Motor neuron (in vitro differentiated cells): ENCODE results near the gene RNF213. TPM values are rescaled to one million over a fixed set of nuclear protein-coding genes. Genes with fewer than 3 reads are reported as not detected.
A peak's percentile ranks its signal among the peaks of the same experiment; 100 is the strongest.

Experiments
- ATAC-seq, 8 experiments: fragments of 200-7000 bp; cut with Tn5 transposase; replicated peaks in 6 of 8; 2 replicates each; pipeline ENCODE4 v1.8.0; 2021; ENCODE audit warnings: mild to moderate bottlenecking in 8 of 8, moderate library complexity in 8 of 8
- H3K27ac ChIP-seq, 2 donors: fragments of 250-450 bp; sonication (Bioruptor Pico); 2 replicates each; pipeline ENCODE4 v1.9.0; 2021; ENCODE audit warnings: antibody characterized with exemption in 2 of 2, mild to moderate bottlenecking in 2 of 2, moderate library complexity in 1 of 2
- H3K4me1 ChIP-seq, 2 donors: fragments of 250-450 bp; sonication (Bioruptor Pico); replicated peaks in 1 of 2; 2 replicates each; pipeline ENCODE4 v1.6.1; 2021; ENCODE audit warnings: antibody characterized with exemption in 2 of 2, mild to moderate bottlenecking in 2 of 2, moderate library complexity in 1 of 2
- H3K4me3 ChIP-seq, 5 donors: fragments of 250-450 bp; sonication (Bioruptor Pico); 2 replicates each; pipeline ENCODE4 v1.9.0; 2021; ENCODE audit warnings: antibody characterized with exemption in 5 of 5, mild to moderate bottlenecking in 5 of 5, moderate library complexity in 4 of 5
- WGBS, 10 experiments: fragments of 450-650 bp; shearing (Covaris generic); methylation state at CpG; one replicate each; pipeline ENCODE4 v1.0.0; 2022; 5-methylcytosine and 5-hydroxymethylcytosine counted together
- in situ Hi-C, 9 experiments: fragments of 400-800 bp; cut with MboI; loops; one replicate each; pipeline ENCODE4 v1.15.0; 2021; ENCODE audit warnings: low sequenced_read_pairs in 9 of 9, low pct_unique_long_range_greater_than_20kb in 2 of 9; ENCODE audit not compliant: unreplicated experiment in 9 of 9
- total RNA-seq, 8 experiments: library from RNA; unstranded; fragments of 300-600 nt; gene quantifications; 2 replicates each; pipeline versions ENCODE4 v1.2.3 to v1.2.4, GENCODE V29; 2022

The RNF213 gene
- total RNA-seq, 8 experiments from 2014 or later, result 9.2 to 161 (median 29.6) TPM

GRCh38 chr17:80220054-80220735 lies 40.5 kb upstream of the RNF213 start, which contains the start of the genes SGSH and SLC26A11:
Gene SGSH, minus strand, starts transcription at chr17:80220333. Its CDS starts 20 bp downstream, at chr17:80220313.
Gene SLC26A11, plus strand, starts transcription at chr17:80220427. Its CDS starts 1,134 bp downstream, at chr17:80221561.
- Histone ChIP-seq H3K4me1 (peaks cover 10 to 12% of the 10 kb centered on the region in 2 donors), H3K27ac (peak within 1 kb of the TSS; percentile 51 to 57), H3K4me3 (peak within 1 kb of the TSS; percentile 70 to 98 (median 78))
- in situ Hi-C loops, result no loop called here
- no CpG with 5 or more reads among the region's 77 CpGs for WGBS, 10 experiments
- peak; percentile 71 to 90 (median 84) for ATAC-seq

DNA sequence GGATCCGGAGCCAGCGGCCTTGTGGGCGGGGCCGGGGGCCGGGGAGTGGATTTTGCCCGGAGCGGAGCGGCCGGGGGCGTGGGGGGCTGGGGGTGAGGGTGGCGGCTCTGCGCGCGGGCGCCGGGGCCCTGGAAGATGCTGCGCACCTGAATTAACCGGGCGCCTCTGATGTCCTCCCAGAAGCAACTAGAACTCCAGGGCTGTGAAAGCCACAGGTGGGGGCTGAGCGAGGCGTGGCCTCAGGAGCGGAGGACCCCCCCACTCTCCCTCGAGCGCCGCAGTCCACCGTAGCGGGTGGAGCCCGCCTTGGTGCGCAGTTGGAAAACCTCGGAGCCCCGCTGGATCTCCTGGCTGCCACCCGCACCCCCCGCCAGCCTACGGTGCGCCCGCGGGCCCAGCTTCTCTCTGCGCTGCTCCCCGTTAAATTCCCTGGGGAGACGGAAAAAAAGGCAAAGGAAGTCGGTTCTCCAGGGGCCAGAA lies 39.9 kb upstream of the RNF213 start:
- peak overlapping the region in 1 of 2 donors; percentile 54 for H3K27ac ChIP-seq
- 0 to 12% methylated on average over 2 to 5 of the region's 41 CpGs; no CpG with 5 or more reads in 8 of the 10 experiments for WGBS, 10 experiments
- peak overlapping the region; percentile 70 to 98 (median 78) for H3K4me3 ChIP-seq
- peaks cover 10 to 12% of the 10 kb centered on the region in 2 donors for H3K4me1 ChIP-seq
- peak; percentile 20 to 58 (median 50) for ATAC-seq
- in situ Hi-C loops, result no loop called here

DNA sequence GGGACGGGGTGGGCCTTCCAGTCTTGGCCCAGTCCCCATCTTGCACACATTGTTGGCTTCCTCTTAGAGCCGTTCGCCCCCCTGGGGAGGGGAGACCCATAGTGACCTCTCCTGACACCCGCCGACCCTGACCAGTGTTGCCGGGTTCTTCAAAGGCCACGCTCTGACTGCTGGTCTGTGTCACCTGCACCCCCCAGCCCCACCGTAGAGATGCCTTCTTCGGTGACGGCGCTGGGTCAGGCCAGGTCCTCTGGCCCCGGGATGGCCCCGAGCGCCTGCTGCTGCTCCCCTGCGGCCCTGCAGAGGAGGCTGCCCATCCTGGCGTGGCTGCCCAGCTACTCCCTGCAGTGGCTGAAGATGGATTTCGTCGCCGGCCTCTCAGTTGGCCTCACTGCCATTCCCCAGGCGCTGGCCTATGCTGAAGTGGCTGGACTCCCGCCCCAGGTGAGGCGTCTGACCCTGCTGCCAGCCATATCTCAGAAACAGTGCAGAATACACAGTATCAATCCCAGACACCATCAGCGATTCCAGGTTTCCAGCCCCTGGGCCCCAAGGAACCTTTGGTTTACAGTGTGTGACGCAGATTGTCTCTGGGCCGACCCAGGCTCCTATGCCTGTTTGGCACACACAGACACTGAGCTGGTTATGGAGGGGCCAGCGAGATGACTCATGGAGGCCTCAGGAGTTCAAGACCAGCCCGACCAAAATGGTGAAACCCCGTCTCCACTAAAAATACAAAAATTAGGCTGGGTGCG lies 39.1 kb upstream of the RNF213 start:
- 73 to 93% (median 82%) methylated on average over 2 to 6 of the region's 29 CpGs; no CpG with 5 or more reads in 3 of the 10 experiments for WGBS, 10 experiments
- in situ Hi-C loops, result no loop called here
- peak overlapping the region; percentile 70 to 98 (median 78) for H3K4me3 ChIP-seq
- ATAC-seq, result no peak
- no peak overlapping the region for H3K27ac ChIP-seq
- H3K4me1 ChIP-seq, result peaks cover 10 to 12% of the 10 kb centered on the region in 2 donors

DNA sequence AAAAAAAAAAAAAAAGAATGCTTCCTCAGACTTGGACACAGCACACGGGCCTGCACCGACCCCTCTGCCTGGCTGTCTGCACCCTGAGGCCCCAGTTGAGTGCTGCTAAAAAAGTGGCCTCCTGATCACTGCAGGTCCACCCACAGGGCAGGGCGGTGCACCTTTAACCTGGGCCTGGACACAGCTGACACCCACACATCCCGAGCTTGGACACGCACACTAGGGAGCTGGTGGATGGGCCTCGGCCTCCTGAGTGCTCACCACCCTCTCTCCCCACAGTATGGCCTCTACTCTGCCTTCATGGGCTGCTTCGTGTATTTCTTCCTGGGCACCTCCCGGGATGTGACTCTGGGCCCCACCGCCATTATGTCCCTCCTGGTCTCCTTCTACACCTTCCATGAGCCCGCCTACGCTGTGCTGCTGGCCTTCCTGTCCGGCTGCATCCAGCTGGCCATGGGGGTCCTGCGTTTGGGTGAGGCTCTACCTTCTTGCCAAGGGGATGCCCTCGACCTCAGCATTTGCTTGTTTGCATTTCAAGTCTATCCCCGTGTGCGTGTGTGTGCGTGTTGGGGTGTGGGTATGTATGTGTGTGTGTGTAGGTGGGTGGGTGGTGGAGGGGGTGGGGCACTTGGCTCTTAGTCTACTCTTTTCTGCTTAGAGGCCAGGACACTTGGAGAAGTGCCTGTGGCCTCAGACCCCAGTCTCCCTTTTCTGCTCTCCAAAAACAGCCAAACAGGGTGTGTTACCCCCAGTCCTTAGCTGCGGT lies 38.1 kb upstream of the RNF213 start:
- no peak for ATAC-seq
- Histone ChIP-seq H3K27ac (no peak overlapping the region), H3K4me1 (peaks cover 10 to 12% of the 10 kb centered on the region in 2 donors), H3K4me3 (no peak overlapping the region)
- in situ Hi-C loops, result no loop called here
- WGBS, 10 experiments, result 40 to 100% (median 94%) methylated on average over 1 to 10 of the region's 18 CpGs; no CpG with 5 or more reads in 3 of the 10 experiments

DNA sequence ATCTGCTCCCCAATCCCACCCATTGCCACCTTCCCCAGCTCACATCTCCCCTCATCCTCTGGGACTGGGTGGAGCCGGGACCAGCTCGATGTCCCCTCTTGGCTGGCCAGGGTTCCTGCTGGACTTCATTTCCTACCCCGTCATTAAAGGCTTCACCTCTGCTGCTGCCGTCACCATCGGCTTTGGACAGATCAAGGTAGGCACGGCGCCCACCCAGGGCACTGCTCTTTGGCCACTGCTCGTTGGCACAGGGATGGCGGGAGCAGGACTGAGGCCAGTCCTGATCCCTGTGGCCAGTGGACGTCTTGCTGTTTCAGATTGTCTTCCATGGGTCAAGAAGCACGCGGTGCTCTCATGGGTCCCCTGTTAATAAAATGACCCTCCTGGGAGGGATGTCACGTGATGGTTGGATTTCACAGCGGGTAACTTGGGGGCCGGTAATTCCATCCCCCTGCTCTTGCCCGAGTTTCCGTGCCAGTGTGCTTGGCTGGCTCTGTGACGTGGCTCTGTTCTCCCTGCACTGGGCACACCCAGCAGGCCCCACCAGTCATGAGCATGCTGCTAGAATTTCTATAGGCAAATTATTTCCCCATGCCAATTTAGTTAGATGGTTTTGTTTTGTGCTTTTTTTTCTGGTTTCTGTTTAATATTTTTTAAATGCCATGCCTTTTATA lies 37.4 kb upstream of the RNF213 start:
- no peak for ATAC-seq
- in situ Hi-C loops, result no loop called here

GRCh38 chr17:80223838-80224497 lies 36.7 kb upstream of the RNF213 start:
- Histone ChIP-seq H3K27ac (no peak overlapping the region), H3K4me3 (no peak overlapping the region), H3K4me1 (peaks cover 10 to 12% of the 10 kb centered on the region in 2 donors)
- in situ Hi-C loops, result no loop called here
- WGBS, 10 experiments, result 67 to 100% (median 82%) methylated on average over 2 to 10 of the region's 11 CpGs; no CpG with 5 or more reads in 1 of the 10 experiments
- ATAC-seq, result no peak

More for the DNA sequence above, 37.4 kb upstream of the RNF213 start:
- 60 to 100% (median 90%) methylated on average over 1 to 5 of the region's 18 CpGs; no CpG with 5 or more reads in 2 of the 10 experiments for WGBS, 10 experiments
- H3K4me3 ChIP-seq, result no peak overlapping the region
- H3K4me1 ChIP-seq, result peaks cover 10 to 12% of the 10 kb centered on the region in 2 donors
- no peak overlapping the region for H3K27ac ChIP-seq

DNA sequence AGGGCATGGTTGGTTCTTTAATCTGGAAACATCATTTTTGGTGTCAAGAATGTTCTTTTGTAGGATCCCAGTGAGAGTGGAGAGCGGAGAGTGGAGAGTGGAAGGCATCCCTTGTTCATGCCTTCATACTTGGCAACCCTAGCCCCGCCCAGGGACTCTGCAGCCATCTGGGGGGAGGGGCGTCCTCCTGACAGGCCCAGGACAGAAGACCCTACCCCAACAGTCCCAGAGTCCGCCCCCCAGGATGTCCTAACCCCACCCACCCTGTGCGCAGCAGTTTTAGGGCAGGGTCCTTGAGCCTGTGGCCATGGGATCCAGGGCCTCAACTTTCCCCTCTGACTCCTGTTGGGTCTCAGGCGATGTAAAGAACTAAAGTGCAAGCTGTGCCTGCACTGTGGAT lies 36.0 kb upstream of the RNF213 start:
- no peak for ATAC-seq
- in situ Hi-C loops, result no loop called here
- Histone ChIP-seq H3K27ac (no peak overlapping the region), H3K4me1 (peaks cover 6 to 8% of the 10 kb centered on the region in 2 donors), H3K4me3 (no peak overlapping the region)
- 100% methylated on average over 2 of the region's 6 CpGs; no CpG with 5 or more reads in 9 of the 10 experiments for WGBS, 10 experiments

DNA sequence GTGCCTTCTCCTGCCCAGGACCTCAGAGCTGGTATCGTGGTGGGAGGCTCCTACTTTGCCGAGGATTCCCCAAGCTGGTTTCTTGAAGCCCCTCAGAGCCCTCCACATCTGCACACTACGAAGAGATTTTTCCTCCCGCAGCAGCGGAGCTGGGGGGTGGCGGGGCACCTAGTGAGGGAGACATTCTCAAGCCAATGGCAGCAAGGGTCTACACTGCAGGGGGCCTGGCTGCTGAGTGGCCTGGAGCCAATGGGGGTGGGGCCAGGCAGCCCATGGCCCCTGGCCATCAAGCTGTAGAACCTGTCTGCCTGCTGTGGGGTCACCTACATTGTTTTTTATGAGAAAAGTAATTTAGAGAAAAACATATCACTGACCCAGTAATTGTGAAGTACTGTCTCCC lies 35.4 kb upstream of the RNF213 start:
- Histone ChIP-seq H3K4me1 (peaks cover 6 to 8% of the 10 kb centered on the region in 2 donors), H3K27ac (no peak overlapping the region), H3K4me3 (no peak overlapping the region)
- WGBS, 10 experiments, result 70% methylated on average over 2 of the region's 6 CpGs; no CpG with 5 or more reads in 9 of the 10 experiments
- no peak for ATAC-seq
- in situ Hi-C loops, result no loop called here

GRCh38 chr17:80227156-80227555 lies 33.5 kb upstream of the RNF213 start:
- 93 to 100% (median 96%) methylated on average over 3 to 4 of the region's 4 CpGs; no CpG with 5 or more reads in 7 of the 10 experiments for WGBS, 10 experiments
- Histone ChIP-seq H3K4me1 (no peaks in the 10 kb centered on the region), H3K4me3 (no peak overlapping the region), H3K27ac (no peak overlapping the region)
- ATAC-seq, result no peak
- in situ Hi-C loops, result no loop called here

GRCh38 chr17:80227666-80228065 lies 33.0 kb upstream of the RNF213 start:
- 64 to 96% (median 91%) methylated on average over 2 to 5 of the region's 11 CpGs; no CpG with 5 or more reads in 6 of the 10 experiments for WGBS, 10 experiments
- in situ Hi-C loops, result no loop called here

GRCh38 chr17:80228477-80228876 lies 32.2 kb upstream of the RNF213 start:
- 40 to 100% (median 90%) methylated on average over 1 to 13 of the region's 14 CpGs; no CpG with 5 or more reads in 3 of the 10 experiments for WGBS, 10 experiments
- in situ Hi-C loops, result no loop called here
- no peak for ATAC-seq

More at GRCh38 chr17:80227666-80228065, 33.0 kb upstream of the RNF213 start:
- Histone ChIP-seq H3K4me3 (no peak overlapping the region), H3K27ac (no peak overlapping the region), H3K4me1 (no peaks in the 10 kb centered on the region)
- no peak for ATAC-seq

DNA sequence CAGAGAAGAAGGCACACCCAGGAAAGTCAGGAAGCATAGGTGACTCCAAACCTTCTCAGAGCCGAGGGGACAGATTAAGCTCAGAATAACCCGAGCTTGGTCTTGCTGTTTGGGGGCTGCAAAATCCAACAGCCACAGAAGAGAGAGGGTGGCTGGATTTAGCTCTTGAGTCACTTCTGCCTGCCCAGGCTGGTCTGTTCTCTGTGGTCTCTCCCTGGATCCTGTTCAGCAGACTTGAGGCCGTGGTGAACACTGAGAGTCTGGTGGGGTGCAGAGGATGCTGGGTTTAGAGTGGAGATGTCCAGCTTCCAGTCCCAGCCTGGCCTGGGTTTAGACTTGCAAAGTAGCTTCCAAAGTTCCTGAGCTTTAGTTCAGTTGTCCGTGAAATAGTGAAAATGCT lies 31.6 kb upstream of the RNF213 start:
- no peaks in the 10 kb centered on the region for H3K4me1 ChIP-seq
- H3K4me3 ChIP-seq, result no peak overlapping the region
- WGBS, 10 experiments, result 73 to 100% (median 92%) methylated on average over 1 to 2 of the region's 4 CpGs; no CpG with 5 or more reads in 5 of the 10 experiments
- no peak for ATAC-seq
- H3K27ac ChIP-seq, result no peak overlapping the region
- in situ Hi-C loops, result no loop called here

More at GRCh38 chr17:80228477-80228876, 32.2 kb upstream of the RNF213 start:
- Histone ChIP-seq H3K4me3 (no peak overlapping the region), H3K4me1 (no peaks in the 10 kb centered on the region), H3K27ac (no peak overlapping the region)
